A673 (cell line): ENCODE data around the gene EYS.

Experiments
- EZH2 ChIP-seq: fragments of 200-600 bp; sonication (generic); IDR thresholded peaks from 2 replicates; pipeline ENCODE4 v1.6.1; 2017; ENCODE audit warnings: borderline replicate concordance, low read depth, mild to moderate bottlenecking, mixed read lengths, antibody characterized with exemption, low read length; ENCODE audit not compliant: poor library complexity, severe bottlenecking
- TF ChIP-seq, protein P1 (sequence below): fragments of 300-800, 200-600 bp; sonication (generic); conservative IDR thresholded peaks from 2 replicates; pipeline ENCODE4 v1.5.1; 2017; ENCODE audit warnings: low read depth, mild to moderate bottlenecking, antibody characterized with exemption, low read length, moderate library complexity, mixed read lengths

DNA sequence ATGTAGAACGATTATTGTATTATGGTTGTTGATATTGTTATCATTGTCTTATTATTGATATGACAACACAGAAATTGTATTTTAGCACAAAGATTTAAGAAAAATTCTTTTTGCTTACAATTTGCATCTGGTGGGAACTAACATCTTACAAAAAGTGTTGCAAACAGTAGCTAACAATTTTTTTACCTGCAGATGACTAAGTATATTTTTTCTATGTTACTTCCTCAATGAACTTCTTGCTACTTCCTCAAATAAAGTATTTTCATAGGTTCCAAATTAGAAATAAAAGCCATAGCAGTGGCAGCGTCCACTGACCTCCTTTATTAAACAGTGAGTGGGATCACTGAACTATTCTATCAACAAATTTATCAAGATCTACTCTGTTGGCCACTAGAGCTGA lies 1224.4 kb downstream of the EYS start:
- TF ChIP-seq, protein P1, sequence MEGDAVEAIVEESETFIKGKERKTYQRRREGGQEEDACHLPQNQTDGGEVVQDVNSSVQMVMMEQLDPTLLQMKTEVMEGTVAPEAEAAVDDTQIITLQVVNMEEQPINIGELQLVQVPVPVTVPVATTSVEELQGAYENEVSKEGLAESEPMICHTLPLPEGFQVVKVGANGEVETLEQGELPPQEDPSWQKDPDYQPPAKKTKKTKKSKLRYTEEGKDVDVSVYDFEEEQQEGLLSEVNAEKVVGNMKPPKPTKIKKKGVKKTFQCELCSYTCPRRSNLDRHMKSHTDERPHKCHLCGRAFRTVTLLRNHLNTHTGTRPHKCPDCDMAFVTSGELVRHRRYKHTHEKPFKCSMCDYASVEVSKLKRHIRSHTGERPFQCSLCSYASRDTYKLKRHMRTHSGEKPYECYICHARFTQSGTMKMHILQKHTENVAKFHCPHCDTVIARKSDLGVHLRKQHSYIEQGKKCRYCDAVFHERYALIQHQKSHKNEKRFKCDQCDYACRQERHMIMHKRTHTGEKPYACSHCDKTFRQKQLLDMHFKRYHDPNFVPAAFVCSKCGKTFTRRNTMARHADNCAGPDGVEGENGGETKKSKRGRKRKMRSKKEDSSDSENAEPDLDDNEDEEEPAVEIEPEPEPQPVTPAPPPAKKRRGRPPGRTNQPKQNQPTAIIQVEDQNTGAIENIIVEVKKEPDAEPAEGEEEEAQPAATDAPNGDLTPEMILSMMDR = no peak
- no peak for TF ChIP-seq EZH2
